Activated naive CD4-positive, alpha-beta T cell treated with anti-CD3 and anti-CD28 coated beads, Interleukin-2, amount 50 U/mL, for 16 hours (primary cell): ENCODE data around the gene ENTREP3.
A peak's percentile ranks its signal among the peaks of the same experiment; 100 is the strongest.
"Not testable (repeated sequence)": the region's sequence is repeated elsewhere in the genome, so short reads cannot be mapped to it uniquely, and the experiment has no call there.

Source experiments
- DNase-seq: peaks from one replicate; pipeline ENCODE4 v3.0.0-alpha.2; 2020

ENTREP3 gene

DNA sequence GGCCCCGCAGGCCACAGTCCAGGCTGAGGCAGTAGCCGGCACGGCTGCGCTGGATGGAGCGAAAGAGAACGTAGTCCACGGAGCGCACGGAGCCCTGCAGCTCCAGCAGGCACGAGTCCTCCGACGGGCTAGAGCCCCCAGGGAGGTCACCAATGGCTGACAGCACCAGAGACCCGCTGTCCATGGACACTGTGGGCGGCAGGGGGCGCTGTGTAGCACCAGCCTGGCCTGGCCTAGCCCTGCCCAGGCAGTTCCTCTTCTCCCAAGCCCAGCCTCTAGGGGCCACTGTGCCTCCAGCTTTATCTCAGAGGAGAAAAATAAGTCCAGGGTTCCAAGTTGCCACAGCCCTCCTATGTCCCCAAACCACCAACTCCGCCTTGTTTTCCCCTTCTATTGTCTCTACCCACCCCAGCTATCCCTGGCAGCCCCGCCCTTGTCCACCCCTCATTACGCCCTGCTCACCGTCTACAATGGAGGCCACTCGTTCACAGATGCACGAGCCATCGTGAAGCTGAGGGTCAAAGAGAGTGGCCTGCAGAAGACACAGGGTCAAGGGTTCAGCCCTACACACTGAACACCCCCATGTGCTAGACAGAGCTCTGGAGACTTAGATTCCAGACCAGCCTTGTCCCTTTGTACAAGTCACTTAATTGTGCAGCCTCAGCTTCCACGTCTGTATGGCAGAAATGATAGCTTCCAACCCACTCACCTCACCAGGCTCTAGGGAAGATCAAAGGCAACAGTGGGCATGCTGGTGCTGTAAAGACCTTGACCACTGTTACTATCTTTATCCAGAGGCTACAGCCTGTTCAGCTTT, 4.4 kb downstream of the ENTREP3 start:
- peak; percentile 96 for DNase-seq

DNA sequence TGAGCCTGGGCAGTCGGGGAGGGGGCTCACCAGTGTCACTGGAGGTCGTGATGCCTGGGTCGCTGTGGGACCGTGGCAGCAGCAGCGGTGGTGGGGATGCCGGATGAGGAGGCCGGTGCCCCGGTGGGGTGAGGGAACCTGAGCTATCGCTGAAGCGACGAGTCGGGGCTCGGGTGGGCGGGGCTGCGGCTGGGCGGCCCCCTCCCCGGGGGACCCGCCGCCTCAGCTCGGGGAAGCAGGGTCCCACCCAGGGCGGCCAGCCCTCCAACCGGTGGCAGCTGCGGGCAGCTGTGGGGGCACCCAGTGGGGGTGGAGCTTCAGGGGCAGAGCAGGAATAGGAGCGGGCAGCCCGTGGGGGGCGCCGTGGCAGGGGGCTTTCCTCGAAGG, 5.0 kb downstream of the ENTREP3 start:
- no peak for DNase-seq

DNA sequence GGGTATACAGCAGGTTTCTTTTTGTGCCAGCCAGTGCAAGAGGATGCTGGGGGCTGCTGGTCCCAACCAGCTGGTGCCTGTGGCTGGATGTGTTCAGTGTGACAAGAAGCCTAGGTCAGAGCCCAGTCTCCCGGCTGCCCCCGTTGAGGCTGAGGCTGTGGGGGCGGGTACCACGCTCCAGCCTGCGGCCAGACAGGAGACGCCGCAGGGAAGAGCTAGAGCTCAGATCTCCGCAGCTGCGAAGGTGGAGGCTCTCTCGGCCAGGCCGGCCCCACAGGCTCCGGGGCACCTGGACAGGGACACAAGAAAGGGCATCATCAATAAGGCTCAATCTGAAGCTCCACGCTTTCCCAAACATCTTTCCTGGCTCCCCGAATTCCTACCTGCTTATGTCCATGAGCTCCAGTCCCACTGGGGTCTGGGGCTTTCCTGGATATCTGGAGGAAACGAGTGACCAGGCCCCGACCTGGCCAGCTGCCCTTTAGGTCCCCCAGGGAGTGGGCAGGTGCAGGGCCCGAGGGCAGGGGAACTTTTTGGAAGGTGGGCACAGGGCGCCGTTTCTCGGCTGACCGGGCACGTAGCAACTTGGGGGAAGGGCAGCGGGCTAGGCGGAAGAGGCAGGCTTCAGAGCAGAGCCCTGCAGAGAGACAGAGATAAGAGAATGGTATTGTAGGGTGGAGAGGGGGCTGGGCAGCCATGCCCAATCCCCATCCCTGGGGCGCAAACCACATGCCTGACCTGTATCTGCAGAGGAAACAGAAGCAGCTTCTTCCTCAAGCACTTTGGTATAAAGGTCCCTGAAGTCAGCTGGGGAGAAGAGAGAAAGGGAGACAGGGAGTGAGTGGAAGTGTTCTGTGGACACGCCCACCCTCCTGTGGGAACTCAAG, 7.4 kb downstream of the ENTREP3 start:
- no peak for DNase-seq

DNA sequence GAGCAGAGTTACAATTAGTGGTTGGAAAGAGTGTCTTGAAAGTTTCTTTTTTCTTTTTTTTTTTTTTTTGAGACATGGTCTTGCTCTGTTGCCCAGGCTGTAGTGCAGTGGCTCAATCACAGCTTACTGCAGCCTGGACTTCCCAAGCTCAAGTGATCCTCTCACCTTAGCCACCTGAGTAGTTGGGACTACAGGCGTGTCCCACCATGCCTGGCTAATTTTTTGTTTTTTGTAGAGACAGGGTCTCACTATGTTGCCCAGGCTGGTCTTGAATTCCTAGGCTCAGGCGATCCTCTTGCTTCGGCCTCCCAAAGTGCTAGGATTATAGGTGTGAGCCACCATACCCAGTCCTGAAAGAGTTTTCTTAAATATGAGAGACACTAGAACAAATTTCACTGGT, 8.5 kb downstream of the ENTREP3 start:
- not testable (repeated sequence) for DNase-seq

DNA sequence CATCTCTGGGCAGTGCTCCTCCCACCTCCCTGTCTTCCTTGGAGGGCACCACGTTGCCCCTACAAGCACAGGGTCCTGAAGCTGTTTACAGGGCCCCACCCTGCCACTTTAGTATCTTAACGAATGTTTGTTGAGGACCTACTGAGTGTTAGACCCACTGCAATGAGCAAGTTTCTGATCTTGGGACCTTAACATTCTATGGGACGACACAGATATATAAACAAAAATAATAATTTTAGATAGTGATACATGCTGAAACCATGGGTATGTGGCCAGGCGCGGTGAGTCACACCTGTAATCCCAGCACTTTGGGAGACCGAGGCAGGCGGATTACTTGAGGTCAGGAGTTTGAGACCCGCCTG, 10.1 kb downstream of the ENTREP3 start:
- no peak for DNase-seq

DNA sequence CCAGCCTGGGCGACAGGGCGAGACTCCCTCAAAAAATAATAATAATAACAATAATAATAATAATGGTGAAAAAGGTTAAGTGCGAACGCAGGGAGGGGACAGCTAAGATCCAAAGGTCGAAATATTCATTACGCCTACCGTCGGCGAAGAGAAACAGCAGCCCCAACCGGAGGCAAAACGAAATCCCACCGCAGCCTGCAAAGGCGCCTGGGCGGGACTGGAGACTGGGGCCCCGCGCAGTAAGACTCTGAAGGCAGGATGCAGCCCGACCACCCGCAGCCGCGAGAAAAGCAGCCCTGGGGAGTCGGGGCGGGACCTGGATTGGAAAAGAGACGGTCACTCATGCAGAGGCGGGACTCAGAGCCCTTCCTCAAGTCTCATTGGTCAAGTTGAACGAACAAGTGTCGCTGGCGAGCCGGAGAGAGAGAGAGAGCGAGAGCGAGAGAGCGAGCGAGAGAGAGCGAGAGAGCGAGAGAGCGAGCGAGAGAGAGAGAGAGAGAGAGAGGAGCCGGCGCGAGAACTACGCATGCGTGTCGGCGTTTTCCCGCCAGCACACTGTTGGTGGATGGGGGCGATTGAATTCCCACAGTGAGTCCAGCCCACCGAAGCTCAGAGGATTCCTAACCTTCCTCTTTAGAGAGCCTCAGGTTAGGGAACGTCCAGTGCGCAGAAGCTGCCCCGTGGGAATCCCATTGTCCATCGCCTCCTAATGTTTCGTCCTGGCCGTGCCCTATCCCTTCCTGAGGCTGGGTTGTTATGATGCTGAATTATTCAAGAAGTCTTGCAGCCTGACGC, 10.7 kb downstream of the ENTREP3 start:
- peak; percentile 86 for DNase-seq

DNA sequence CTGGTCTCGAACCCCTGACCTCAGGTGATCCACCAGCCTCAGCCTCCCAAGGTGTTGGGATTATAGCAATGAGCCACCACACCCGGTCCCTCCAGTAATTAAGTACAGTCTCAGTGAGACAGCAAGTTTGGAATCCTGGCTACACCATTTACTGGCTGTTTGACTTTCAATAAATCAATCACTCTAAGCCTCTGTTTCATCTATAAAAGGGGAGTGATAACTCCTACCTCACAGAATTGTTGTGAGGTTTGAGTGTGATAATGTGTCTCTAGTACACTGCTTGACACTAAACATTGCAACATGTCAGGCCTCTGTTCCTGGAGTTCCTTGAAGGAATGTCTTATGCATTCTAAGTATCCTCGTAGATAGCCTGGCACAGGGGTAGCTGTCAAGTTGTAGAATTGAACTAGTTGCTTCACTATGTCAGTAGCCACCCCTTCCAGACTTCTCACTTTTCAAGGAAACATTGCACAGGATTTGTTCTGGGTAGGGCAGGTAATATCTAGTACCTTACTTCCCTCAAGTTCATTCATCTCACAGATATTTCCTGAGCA, 12.4 kb downstream of the ENTREP3 start:
- DNase-seq, result no peak

DNA sequence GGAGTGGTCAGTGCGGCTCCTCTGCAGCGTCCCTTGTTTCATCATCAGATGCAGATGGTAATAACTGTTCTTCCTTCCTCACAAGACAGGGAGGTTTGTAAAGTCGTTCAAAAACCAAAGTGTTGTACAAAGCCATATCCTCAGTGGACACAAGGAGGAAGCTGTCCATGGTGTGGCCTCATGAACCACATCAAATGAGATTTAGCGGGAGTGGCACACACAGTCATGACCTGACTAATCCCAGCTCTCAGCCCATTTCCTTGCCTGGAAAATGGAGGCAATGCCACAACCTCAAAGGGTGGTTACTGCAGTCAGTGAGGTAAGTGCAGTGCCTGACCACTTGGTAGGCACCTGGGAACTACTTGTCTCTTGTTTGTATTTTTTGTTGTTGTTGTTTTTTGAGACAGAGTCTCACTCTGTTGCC, 13.4 kb downstream of the ENTREP3 start:
- no peak for DNase-seq

DNA sequence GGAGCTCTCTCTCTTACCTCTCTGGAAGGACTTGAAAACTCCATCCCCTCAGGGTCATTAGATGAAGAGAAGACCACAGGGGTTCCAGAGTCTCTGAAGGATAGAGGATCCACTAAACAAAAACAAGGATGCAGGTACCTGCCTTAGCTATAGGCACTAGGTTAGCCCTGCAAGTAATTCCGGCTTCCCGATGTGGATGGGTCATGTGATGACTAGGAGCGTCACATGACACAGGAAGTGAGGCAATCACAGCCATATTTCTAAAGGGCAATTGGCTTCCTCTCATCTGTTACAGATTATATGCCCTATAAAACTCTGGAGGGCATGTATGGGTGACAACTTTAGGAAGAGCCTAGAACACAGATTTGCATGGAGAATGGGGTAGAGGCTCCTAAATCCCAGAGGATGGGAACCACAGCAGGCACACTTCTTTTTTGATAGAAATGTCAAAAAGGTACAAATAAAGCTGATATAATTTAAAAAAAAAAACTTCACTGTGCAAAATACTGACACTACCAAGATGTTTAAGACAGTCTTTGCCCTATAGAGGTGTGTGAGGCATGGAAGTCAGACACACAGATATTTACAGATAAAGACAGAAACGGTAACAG, 14.1 kb downstream of the ENTREP3 start:
- DNase-seq, result peak; percentile 56

DNA sequence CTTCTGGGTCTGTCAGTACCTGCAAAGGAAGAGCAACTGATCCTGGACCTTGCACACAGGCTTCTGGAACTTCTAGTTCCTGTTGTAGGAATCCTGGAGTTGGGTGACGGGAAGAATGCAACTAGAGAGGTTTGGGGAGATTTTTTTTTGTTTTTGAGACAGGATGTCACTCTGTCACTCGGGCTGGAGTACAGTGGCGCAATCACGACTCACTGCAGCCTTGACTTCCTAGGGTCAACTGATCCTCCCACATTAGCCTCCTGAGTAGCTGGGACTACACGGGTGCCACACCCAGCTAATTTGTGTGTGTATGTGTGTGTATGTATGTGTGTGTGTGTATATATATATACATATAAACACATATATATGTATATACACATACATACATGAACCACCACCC, 18.8 kb downstream of the ENTREP3 start:
- DNase-seq, result no peak

DNA sequence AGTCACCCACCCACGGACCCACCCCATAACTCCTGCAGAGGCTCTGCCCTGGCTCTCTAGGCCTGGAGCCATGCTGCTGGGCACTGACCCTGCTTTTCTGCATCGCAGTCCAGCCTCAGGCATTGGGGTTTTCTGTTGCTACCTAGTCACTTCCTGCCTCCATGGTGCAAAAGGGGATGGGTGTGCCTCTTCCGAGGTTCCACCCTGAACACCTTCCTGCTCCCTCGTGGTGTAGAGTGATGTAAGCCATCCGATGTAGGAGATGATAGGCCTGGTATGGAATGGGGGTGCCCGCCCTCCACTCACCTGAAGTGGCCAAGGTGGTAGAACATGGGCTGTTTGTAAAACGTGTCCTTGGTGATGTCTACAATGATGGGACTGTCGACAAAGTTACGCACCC, 19.9 kb downstream of the ENTREP3 start:
- DNase-seq, result not testable (repeated sequence)

DNA sequence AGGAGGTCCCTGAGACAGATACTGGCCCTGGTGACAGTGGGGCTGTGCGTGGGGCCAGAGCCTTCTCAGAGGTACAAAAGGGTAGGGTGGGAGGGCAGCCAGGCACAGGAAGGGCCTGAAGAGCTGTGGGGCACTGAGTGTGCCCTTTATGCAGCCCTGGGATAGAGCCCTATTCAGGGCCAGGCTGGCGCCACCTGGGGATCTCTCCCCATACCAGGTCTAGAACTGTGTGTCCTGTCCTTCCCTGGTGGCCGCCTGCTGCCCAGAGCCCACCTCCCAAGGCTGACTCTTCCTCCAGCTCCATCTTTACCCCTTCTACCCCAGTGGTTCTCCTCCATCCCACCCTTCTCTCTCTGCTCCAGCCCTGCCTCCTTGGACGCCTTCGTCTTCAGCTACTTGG, 21.8 kb downstream of the ENTREP3 start:
- not testable (repeated sequence) for DNase-seq

DNA sequence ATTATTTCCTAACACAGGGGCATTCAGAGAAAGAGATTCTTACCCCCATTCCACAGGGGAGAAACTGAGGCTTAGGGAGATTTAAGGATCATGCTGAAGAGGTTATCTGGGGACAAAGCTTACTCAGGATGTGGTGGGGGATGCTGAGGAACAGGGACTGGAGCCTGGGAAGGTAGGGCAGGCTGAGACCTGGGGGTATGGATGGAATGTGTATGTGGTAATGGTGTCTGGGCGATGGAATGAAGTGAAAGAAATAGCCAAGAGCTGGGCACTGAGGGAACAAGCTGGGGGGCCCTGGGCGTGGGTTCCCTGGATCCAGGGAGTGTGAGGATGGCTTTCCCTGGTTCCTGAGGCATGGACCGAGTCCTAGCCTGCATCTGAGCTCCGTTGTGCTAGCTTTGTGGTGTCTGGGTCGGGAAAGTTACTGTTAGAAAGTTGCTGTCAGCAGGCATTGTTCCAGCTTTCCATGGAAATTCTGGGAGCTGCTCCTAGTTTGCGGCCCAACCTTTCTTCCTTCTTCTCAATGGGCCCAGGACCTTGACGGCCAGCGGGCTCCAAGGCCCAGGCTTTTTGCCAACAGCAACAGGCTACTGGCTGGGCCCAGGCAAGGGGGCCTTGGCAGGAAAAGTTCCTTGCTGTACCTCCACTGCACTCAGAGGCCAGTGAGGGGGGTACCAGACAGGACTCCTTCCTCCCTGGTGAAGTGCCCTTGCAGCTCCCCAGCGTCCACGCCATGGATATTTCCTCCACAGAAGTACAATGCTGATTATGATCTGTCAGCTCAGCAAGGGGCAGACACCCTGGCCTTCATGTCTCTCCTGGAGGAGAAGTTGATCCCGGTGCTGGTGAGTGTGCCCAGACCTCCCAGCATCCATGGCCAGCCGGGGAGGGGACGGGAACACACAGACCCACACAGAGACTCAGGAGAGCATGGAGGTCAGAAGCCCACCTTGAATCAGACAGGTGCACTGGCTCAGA, 23.0 kb downstream of the ENTREP3 start:
- DNase-seq, result not testable (repeated sequence)

DNA sequence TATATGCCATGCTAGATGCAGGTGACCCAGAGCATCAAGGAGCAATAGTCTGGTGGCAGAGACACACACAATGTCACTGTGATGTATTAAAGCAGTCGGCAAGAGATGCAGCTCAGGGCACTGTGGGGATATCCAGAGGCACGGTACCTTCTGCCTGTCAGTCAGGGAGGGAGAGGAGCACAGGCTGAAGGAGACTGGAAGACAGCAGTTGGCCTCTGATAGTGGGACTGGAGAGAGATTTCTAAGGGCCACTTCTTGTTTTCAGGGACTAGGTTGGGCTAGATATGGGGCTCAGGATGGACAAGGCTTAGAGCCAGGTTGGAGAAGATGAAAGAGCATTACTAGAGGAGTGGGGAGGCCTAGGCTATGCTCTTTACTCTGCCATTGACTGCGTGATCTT, 24.0 kb downstream of the ENTREP3 start:
- DNase-seq, result not testable (repeated sequence)

DNA sequence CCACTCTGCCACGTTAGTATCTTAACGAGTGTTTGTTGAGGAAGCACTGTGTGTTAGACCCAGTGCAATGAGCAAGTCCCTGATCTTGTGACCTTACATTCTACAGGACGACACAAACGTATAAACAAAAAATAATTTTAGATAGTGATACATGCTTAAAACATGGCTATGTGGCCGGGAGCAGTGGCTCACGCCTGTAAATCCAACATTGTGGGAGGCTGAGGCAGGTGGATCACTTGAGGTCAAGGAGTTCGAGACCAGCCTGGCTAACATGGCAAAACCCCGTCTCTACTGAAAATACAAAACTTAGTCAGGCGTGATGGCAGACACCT, 27.2 kb downstream of the ENTREP3 start:
- no peak for DNase-seq

DNA sequence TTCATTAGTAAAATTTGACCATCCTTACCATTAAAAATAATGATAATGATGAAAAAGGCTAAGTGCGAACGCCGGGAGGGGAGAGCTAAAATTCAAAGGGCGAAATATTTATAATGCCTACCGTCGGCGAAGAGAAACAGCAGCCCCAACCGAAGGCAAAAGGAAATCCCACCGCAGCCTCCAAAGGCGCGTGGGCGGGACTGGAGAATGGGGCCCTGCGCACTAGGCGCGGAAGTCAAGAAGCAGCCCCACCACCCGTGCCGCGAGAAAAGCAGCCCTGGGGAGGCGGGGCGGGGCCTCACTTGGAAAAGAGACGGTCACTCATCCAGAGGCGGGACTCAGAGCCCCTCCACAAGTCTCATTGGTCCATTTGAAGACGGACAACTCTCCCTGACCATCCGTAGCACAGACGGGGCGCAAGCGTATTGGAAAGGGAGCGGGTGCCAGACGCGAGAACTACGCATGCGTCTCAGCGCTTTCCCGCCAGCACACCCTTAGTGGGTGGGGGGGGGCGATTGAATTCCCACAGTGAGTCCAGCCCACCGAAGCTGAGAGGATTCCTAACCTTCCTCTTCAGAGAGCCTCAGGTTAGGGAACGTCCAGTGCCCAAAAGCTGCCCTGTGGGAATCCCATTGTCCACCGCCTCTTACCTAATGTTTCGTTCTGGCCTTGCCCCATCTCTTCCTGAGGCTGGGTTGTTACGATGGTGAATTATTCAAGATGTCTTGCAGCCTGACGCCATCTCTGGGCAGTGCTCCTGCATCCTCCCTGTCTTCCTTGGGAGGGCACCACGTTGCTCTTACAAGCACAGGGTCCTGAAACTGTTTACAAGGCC, 27.8 kb downstream of the ENTREP3 start:
- peak; percentile 99 for DNase-seq

DNA sequence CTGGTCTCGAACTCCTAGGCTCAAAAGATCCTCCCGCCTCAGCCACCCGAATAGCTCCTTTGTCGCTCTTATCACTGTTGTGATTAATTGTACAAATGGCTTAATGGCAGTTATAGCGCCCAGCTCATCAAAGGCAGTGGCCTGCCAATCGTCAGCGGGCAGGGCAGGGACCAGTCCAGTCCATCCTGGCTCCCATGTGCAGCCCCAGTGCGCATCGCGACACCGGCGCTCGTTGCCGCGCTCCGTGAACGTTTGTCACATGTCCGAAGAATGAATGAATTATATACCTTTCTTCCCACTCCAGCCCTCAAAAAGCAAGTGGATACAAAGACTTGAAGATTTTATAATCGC, 28.4 kb downstream of the ENTREP3 start:
- DNase-seq, result no peak

DNA sequence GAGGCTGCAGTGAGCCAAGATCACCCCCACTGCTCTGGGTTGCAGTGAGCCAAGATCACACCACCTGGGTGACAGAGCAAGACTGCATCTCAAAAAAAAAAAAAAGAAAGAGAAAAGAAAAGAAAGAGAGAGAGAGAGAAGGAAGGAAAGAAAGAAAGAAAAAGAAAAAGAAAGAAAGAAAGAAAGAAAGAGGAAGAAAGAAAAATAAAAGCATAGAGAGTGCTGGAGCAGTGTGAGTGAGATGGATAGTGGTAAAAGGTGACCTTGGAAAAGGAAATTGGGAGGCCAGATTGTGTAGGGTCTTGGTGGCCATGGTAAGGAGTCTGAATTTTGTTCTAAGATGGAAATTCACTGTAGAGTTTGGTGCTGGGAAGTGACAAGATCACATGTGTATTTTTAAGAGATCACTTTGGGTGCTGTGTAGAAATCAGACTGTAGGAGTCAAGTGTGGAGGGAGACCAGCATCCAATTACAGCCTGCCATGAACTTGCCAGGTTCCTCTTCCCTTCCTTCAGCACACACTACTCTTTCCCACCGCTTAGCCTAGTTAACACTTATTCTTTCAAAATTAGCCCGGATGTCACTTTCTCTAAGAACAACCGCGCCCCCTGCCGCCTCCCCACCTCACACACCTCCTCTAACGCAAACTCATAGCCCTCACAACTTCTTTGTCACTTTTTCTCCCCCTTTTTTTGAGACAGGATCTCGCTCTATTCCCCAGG, 28.9 kb downstream of the ENTREP3 start:
- peak; percentile 86 for DNase-seq

DNA sequence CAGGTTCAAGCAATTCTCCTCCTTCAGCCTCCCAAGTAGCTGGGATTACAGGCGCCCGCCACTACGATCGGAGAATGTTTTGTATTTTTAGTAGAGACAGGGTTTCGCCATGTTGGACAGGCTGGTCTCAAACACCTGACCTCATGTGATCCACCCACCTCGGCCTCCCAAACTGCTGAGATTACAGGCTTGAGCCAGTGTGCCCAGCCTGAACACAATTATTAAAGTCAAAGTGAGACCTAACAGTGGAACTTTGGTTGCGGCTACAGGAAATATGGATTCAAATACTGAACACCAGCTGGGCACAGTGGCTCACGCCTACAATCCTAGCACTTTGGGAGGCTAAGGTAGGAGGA, 29.9 kb downstream of the ENTREP3 start:
- DNase-seq, result not testable (repeated sequence)

DNA sequence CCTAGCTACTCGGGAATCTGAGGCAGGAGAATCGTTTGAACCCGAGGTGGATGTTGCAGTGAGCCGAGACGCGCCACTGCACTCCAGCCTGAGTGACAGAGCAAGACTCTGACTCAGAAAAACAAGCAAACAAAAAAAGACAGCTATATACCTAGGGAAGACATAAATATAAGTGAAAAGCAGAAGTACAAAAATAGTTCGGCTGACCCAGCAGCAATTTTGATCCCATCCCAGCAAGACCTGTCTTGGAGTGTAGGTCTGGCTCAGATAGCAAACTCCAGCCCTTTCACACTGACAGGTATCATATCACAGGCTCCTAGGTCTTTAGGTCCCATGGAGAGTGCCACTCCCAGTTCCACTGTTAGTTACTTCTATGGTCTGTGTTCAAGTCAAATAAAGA, 32.2 kb downstream of the ENTREP3 start:
- DNase-seq, result no peak
